Parathyroid adenoma (tissue), 2 donors: ENCODE measurements around the gene NOP14.

Source experiments
- H2AFZ ChIP-seq: fragments of 300-600 bp; sonication (generic); one replicate; pipeline ENCODE4 v1.7.0; 2017; ENCODE audit warnings: antibody characterized with exemption, mild to moderate bottlenecking
- H3K27ac ChIP-seq: fragments of 300-600 bp; sonication (generic); one replicate; pipeline ENCODE4 v1.7.0; 2017
- H3K27me3 ChIP-seq: fragments of 300-600 bp; sonication (generic); one replicate; pipeline ENCODE4 v1.7.0; 2017; ENCODE audit warnings: low read length; ENCODE audit not compliant: control insufficient read depth, insufficient read depth
- H3K36me3 ChIP-seq: fragments of 300-600 bp; sonication (generic); one replicate; pipeline ENCODE4 v1.7.0; 2017; ENCODE audit warnings: low read length; ENCODE audit not compliant: control insufficient read depth, insufficient read depth
- H3K4me1 ChIP-seq: fragments of 300-600 bp; sonication (generic); one replicate; pipeline ENCODE4 v1.7.0; 2017; ENCODE audit warnings: control low read depth
- H3K4me2 ChIP-seq: fragments of 300-600 bp; sonication (generic); one replicate; pipeline ENCODE4 v1.7.0; 2017; ENCODE audit warnings: low read length
- H3K4me3 ChIP-seq: fragments of 300-600 bp; sonication (generic); one replicate; pipeline ENCODE4 v1.7.0; 2017; ENCODE audit warnings: low read depth, low read length
- H3K79me2 ChIP-seq: fragments of 300-600 bp; sonication (generic); one replicate; pipeline ENCODE4 v1.7.0; 2017; ENCODE audit warnings: control low read depth
- H3K9ac ChIP-seq: fragments of 300-600 bp; sonication (generic); one replicate; pipeline ENCODE4 v1.7.0; 2017; ENCODE audit warnings: mild to moderate bottlenecking
- H3K9me3 ChIP-seq: fragments of 300-600 bp; sonication (generic); one replicate; pipeline ENCODE4 v1.7.0; 2017; ENCODE audit warnings: low read length; ENCODE audit not compliant: control insufficient read depth
- TF ChIP-seq, protein P1 (sequence below): fragments of 300-600 bp; sonication (generic); IDR thresholded peaks from one replicate; pipeline ENCODE4 v1.7.0; 2017; ENCODE audit warnings: antibody characterized with exemption, mild to moderate bottlenecking
- donor health status: primary hyperparathyroidism.

Gene NOP14

GRCh38 chr4:2954358-2955185 lies 8.6 kb downstream of the NOP14 start:
- Histone ChIP-seq H3K27me3 (no peaks in the 10 kb centered on the region), H3K9me3 (no peaks in the 10 kb centered on the region), H3K4me1 (no peaks in the 10 kb centered on the region), H3K9ac (no peak overlapping the region), H3K4me2 (no peak overlapping the region), H2AFZ (no peak overlapping the region), H3K4me3 (no peak overlapping the region), H3K79me2 (no peaks in the 10 kb centered on the region), H3K36me3 (no peaks in the 10 kb centered on the region), H3K27ac (no peak overlapping the region)
- TF ChIP-seq, protein P1, sequence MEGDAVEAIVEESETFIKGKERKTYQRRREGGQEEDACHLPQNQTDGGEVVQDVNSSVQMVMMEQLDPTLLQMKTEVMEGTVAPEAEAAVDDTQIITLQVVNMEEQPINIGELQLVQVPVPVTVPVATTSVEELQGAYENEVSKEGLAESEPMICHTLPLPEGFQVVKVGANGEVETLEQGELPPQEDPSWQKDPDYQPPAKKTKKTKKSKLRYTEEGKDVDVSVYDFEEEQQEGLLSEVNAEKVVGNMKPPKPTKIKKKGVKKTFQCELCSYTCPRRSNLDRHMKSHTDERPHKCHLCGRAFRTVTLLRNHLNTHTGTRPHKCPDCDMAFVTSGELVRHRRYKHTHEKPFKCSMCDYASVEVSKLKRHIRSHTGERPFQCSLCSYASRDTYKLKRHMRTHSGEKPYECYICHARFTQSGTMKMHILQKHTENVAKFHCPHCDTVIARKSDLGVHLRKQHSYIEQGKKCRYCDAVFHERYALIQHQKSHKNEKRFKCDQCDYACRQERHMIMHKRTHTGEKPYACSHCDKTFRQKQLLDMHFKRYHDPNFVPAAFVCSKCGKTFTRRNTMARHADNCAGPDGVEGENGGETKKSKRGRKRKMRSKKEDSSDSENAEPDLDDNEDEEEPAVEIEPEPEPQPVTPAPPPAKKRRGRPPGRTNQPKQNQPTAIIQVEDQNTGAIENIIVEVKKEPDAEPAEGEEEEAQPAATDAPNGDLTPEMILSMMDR: no peak

GRCh38 chr4:2953496-2953895 lies 9.7 kb downstream of the NOP14 start:
- no peaks in the 10 kb centered on the region for H3K4me1 ChIP-seq
- no peak overlapping the region for H3K27ac ChIP-seq
- no peaks in the 10 kb centered on the region for H3K79me2 ChIP-seq
- H3K9ac ChIP-seq: no peak overlapping the region
- no peaks in the 10 kb centered on the region for H3K9me3 ChIP-seq
- no peak overlapping the region for H3K4me2 ChIP-seq
- TF ChIP-seq, protein P1: no peak
- H2AFZ ChIP-seq: no peak overlapping the region
- H3K36me3 ChIP-seq: no peaks in the 10 kb centered on the region
- no peak overlapping the region for H3K4me3 ChIP-seq
- no peaks in the 10 kb centered on the region for H3K27me3 ChIP-seq

- Histone ChIP-seq H3K79me2 (no peaks in the 10 kb centered on the region), H3K36me3 (no peaks in the 10 kb centered on the region), H3K4me3 (no peak overlapping the region), H2AFZ (no peak overlapping the region), H3K9me3 (no peaks in the 10 kb centered on the region), H3K9ac (no peak overlapping the region), H3K4me2 (no peak overlapping the region), H3K4me1 (no peaks in the 10 kb centered on the region), H3K27ac (no peak overlapping the region), H3K27me3 (no peaks in the 10 kb centered on the region)
- TF ChIP-seq, protein P1: no peak
Measured at GRCh38 chr4:2950221-2950989, 12.8 kb downstream of the NOP14 start.

GRCh38 chr4:2949782-2950125 lies 13.5 kb downstream of the NOP14 start:
- Histone ChIP-seq H3K4me2 (no peak overlapping the region), H3K27me3 (no peaks in the 10 kb centered on the region), H3K27ac (no peak overlapping the region), H3K4me1 (no peaks in the 10 kb centered on the region), H3K9ac (no peak overlapping the region), H3K9me3 (no peaks in the 10 kb centered on the region), H3K79me2 (no peaks in the 10 kb centered on the region), H3K4me3 (no peak overlapping the region), H3K36me3 (no peaks in the 10 kb centered on the region), H2AFZ (no peak overlapping the region)
- TF ChIP-seq, protein P1: no peak
